H1 (cell line): ENCODE data around the gene SKAP1. TPM values are rescaled to one million over a fixed set of nuclear protein-coding genes. Genes with fewer than 3 reads are reported as not detected.

Experiments used
- CTCF ChIA-PET: fragments of 300-600 bp; sonication (Branson Sonifier 250); formaldehyde crosslinking; loops from one replicate; lab custom pipeline; 2021; ENCODE audit not compliant: partially characterized antibody; lab: Charles Lee
- POLR2A ChIA-PET: fragments of 300-600 bp; sonication (Branson Sonifier 250); formaldehyde crosslinking; loops from one replicate; lab custom pipeline; 2021; ENCODE audit warnings: inconsistent platforms; ENCODE audit not compliant: partially characterized antibody; lab: Charles Lee
- DNase-seq, 2 experiments: peaks; one replicate each; pipeline versions ENCODE4 v3.0.0 to v3.0.0-alpha.2; 2010 to 2022; ENCODE audit warnings: low spot score in 2 of 2, low read depth in 1 of 2, mixed read lengths in 1 of 2
- FAIRE-seq: peaks from 2 replicates; lab custom pipeline; 2011; peaks lifted over from hg19 to GRCh38; lab: Jason Lieb, UNC
- H2AFZ ChIP-seq: 2 replicates; pipeline ENCODE4 v1.8.1; 2012; ENCODE audit warnings: low read length, inconsistent platforms
- H2AK5ac ChIP-seq: 2 replicates; pipeline ENCODE4 v1.6.1; 2013; ENCODE audit warnings: low read depth, low read length
- H2BK120ac ChIP-seq: replicated peaks from 2 replicates; pipeline ENCODE3; 2013; ENCODE audit warnings: low read depth, low read length, inconsistent platforms
- H2BK12ac ChIP-seq: 2 replicates; pipeline ENCODE4 v1.6.1; 2013; ENCODE audit warnings: low read depth, low read length
- H2BK15ac ChIP-seq: 2 replicates; pipeline ENCODE4 v1.6.1; 2013; ENCODE audit warnings: low read length
- H2BK20ac ChIP-seq: 2 replicates; pipeline ENCODE4 v1.6.1; 2013; ENCODE audit warnings: low read length
- H2BK5ac ChIP-seq: 2 replicates; pipeline ENCODE4 v1.6.1; 2013; ENCODE audit warnings: low read depth, low read length
- H3K14ac ChIP-seq: 2 replicates; pipeline ENCODE4 v1.6.1; 2013; ENCODE audit warnings: inconsistent platforms; ENCODE audit not compliant: insufficient read length
- H3K18ac ChIP-seq: 2 replicates; pipeline ENCODE4 v1.6.1; 2013; ENCODE audit warnings: low read length; ENCODE audit errors: extremely low read depth
- H3K23ac ChIP-seq: 2 replicates; pipeline ENCODE4 v1.6.1; 2013; ENCODE audit warnings: inconsistent platforms; ENCODE audit not compliant: insufficient read length
- H3K23me2 ChIP-seq: 2 replicates; pipeline ENCODE4 v1.6.1; 2013; ENCODE audit warnings: low read depth, low read length
- H3K27ac ChIP-seq: 2 replicates; pipeline ENCODE4 v1.6.1; 2011; ENCODE audit warnings: low read depth, low read length, inconsistent platforms
- H3K27me3 ChIP-seq, 4 experiments: replicated peaks in 1 of 4; 1 replicate in 1 of 4; 2 replicates in 3 of 4; pipeline versions ENCODE4 v1.6.1 to v1.8.1; 2011 to 2013; ENCODE audit warnings: low read length in 3 of 4, mild to moderate bottlenecking in 3 of 4, inconsistent platforms in 2 of 4, mixed read lengths in 2 of 4, moderate library complexity in 1 of 4; ENCODE audit not compliant: control insufficient read depth in 3 of 4, insufficient read depth in 3 of 4; ENCODE audit errors: extremely low read depth in 1 of 4
- H3K36me3 ChIP-seq, 4 experiments: 2 replicates each; pipeline versions ENCODE4 v1.6.1 to v1.8.1; 2011 to 2013; ENCODE audit warnings: mild to moderate bottlenecking in 4 of 4, low read length in 3 of 4, moderate library complexity in 2 of 4, control low read depth in 1 of 4, inconsistent platforms in 1 of 4; ENCODE audit not compliant: insufficient read depth in 4 of 4, control insufficient read depth in 2 of 4
- H3K4ac ChIP-seq: replicated peaks from 2 replicates; pipeline ENCODE3; 2013; ENCODE audit warnings: low read length, low read depth, mixed read lengths, inconsistent platforms; ENCODE audit not compliant: insufficient read length
- H3K4me1 ChIP-seq, 4 experiments: replicated peaks in 1 of 4; 1 replicate in 1 of 4; 2 replicates in 3 of 4; pipeline versions ENCODE4 v1.6.1 to v1.8.1; 2011 to 2013; ENCODE audit warnings: low read length in 3 of 4, inconsistent platforms in 2 of 4, mixed read lengths in 1 of 4; ENCODE audit not compliant: insufficient read depth in 4 of 4, control insufficient read depth in 3 of 4
- H3K4me2 ChIP-seq, 2 experiments: 2 replicates each; pipeline versions ENCODE4 v1.6.1 to v1.8.1; 2011 to 2013; ENCODE audit warnings: low read depth in 2 of 2, low read length in 2 of 2, control low read depth in 1 of 2, inconsistent platforms in 1 of 2, mild to moderate bottlenecking in 1 of 2; ENCODE audit not compliant: insufficient read depth in 1 of 2
- H3K4me3 ChIP-seq, 4 experiments: fragments of 200-600, 300-600 bp in 1 of 4; sonication (generic), shearing (Covaris generic), sonication (Bioruptor Twin) in 1 of 4; 2 replicates each; pipeline versions ENCODE4 v1.5.1 to v1.8.1; 2011 to 2016; ENCODE audit warnings: low read length in 4 of 4, low read depth in 3 of 4, control low read depth in 2 of 4, inconsistent platforms in 2 of 4, mild to moderate bottlenecking in 2 of 4, mixed read lengths in 1 of 4, moderate library complexity in 1 of 4; ENCODE audit not compliant: insufficient read depth in 2 of 4; ENCODE audit errors: extremely low read depth in 1 of 4
- H3K56ac ChIP-seq: replicated peaks from 2 replicates; pipeline ENCODE3; 2013; ENCODE audit warnings: low read depth, mild to moderate bottlenecking, mixed read lengths, low read length, inconsistent platforms; ENCODE audit not compliant: insufficient read length
- H3K79me1 ChIP-seq: 2 replicates; pipeline ENCODE4 v1.6.1; 2013; ENCODE audit warnings: low read depth, low read length, control low read depth
- H3K79me2 ChIP-seq, 2 experiments: 2 replicates each; pipeline versions ENCODE4 v1.6.1 to v1.8.1; 2012 to 2013; ENCODE audit warnings: low read length in 2 of 2, mild to moderate bottlenecking in 2 of 2, inconsistent platforms in 1 of 2; ENCODE audit not compliant: insufficient read depth in 2 of 2, control insufficient read depth in 1 of 2
- H3K9ac ChIP-seq, 4 experiments: replicated peaks in 1 of 4; 1 replicate in 1 of 4; 2 replicates in 3 of 4; pipeline versions ENCODE4 v1.6.1 to v1.8.1; 2011 to 2013; ENCODE audit warnings: low read depth in 3 of 4, low read length in 3 of 4, control low read depth in 2 of 4, mild to moderate bottlenecking in 2 of 4, moderate library complexity in 2 of 4, inconsistent platforms in 1 of 4; ENCODE audit errors: extremely low read depth in 1 of 4
- H3K9me3 ChIP-seq, 2 experiments: 2 replicates each; pipeline versions ENCODE4 v1.6.1 to v1.8.1; 2012 to 2013; ENCODE audit warnings: mild to moderate bottlenecking in 2 of 2, moderate library complexity in 2 of 2, control low read depth in 1 of 2, inconsistent platforms in 1 of 2, low read depth in 1 of 2, low read length in 1 of 2, mixed read lengths in 1 of 2; ENCODE audit not compliant: insufficient read depth in 2 of 2
- H4K20me1 ChIP-seq, 2 experiments: replicated peaks in 1 of 2; 2 replicates each; pipeline versions ENCODE3 to v1.8.1; 2011 to 2013; ENCODE audit warnings: inconsistent platforms in 2 of 2, low read length in 2 of 2, mild to moderate bottlenecking in 1 of 2; ENCODE audit not compliant: insufficient read depth in 2 of 2, control insufficient read depth in 1 of 2
- H4K5ac ChIP-seq: 2 replicates; pipeline ENCODE4 v1.6.1; 2013; ENCODE audit warnings: low read length, low read depth, mixed read lengths, inconsistent platforms; ENCODE audit not compliant: insufficient read length
- H4K8ac ChIP-seq: 2 replicates; pipeline ENCODE4 v1.8.0; 2013; ENCODE audit warnings: mild to moderate bottlenecking, moderate library complexity, low read length, inconsistent platforms; ENCODE audit not compliant: insufficient read depth; ENCODE audit errors: extremely low read depth
- H4K91ac ChIP-seq: replicated peaks from 2 replicates; pipeline ENCODE3; 2013; ENCODE audit warnings: low read length, mixed read lengths, inconsistent platforms; ENCODE audit not compliant: insufficient read length
- GTF2F1 ChIP-seq: IDR thresholded peaks from 2 replicates; pipeline ENCODE4 v1.6.1; 2012; ENCODE audit warnings: low read depth, low read length, improper control_type of control experiment, borderline replicate concordance
- POLR2AphosphoS5 ChIP-seq: IDR thresholded peaks from 2 replicates; pipeline ENCODE4 v1.6.1; 2011; ENCODE audit warnings: low read depth, low read length
- RXRA ChIP-seq: IDR thresholded peaks from 2 replicates; pipeline ENCODE4 v1.6.1; 2011; ENCODE audit warnings: low read depth, mild to moderate bottlenecking, low read length, moderate library complexity; ENCODE audit not compliant: insufficient read depth
- SIX5 ChIP-seq: IDR thresholded peaks from 2 replicates; pipeline ENCODE4 v1.6.1; 2011; ENCODE audit warnings: mild to moderate bottlenecking, low read depth, low read length
- WGBS, 2 experiments: shearing (Covaris generic) in 1 of 2; methylation state at CpG; one replicate each; pipeline versions ENCODE4 v1.1.6 to v1.1.7; 2013 to 2015; ENCODE audit warnings: low lambda C conversion rate in 2 of 2, mixed read lengths in 2 of 2, inconsistent platforms in 1 of 2, low coverage in 1 of 2, missing lambda C conversion rate in 1 of 2; ENCODE audit not compliant: insufficient replicate concordance in 2 of 2, insufficient coverage in 1 of 2, insufficient read length in 1 of 2; ENCODE audit errors: extremely low coverage in 1 of 2, missing lambda C conversion rate in 1 of 2; 5-methylcytosine and 5-hydroxymethylcytosine counted together
- polyA plus RNA-seq, 7 experiments: library from polyadenylated mRNA; depleted of rRNA in 3 of 7; stranded (reverse) in 5 of 7; unstranded in 2 of 7; fragments of >200 nt in 5 of 7; fragments of 200-250 nt in 2 of 7; gene quantifications; 1 replicate in 5 of 7; 2 replicates in 1 of 7; 4 replicates in 1 of 7; pipeline versions ENCODE4 v1.2.1 to v1.2.3, GENCODE V29; 2011 to 2013; ENCODE audit warnings: missing spikeins in 2 of 7, mixed read lengths in 2 of 7
- total RNA-seq: library from RNA; stranded (reverse); fragmentation: NEBNext Ultra II Directional; extraction: Animal tissue kit (Norgen Biotek cat#: 25700); gene quantifications from 2 replicates; pipeline ENCODE4 v1.2.1, GENCODE V29; 2021

Gene SKAP1
- total and polyA plus RNA-seq, 2 of the 8 experiments (the other 6 are each of a cell fraction or from before 2014, with no cell fraction given), result not detected

DNA sequence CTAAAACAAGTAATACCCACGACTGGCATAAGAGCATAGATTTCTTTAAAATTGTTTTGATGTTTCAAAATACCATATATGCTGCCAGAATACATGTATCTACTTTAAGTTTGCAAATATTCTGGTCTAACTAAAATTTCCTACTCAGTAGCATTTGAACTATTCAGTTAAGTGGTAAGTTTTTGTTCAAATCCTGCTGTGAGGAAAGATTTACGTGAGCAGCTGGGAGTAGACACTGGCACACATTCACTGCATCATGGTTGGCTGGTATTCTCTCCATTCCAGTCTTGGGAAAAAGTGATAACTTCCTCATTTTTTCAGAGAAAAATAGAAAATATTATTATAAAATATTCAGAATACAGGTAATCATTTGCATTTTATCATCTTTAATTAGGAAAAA, 133.6 kb downstream of the SKAP1 start:
- H3K27ac ChIP-seq, result no peak overlapping the region
- no peaks in the 10 kb centered on the region for H3K79me1 ChIP-seq
- ChIA-PET POLR2A (no interaction called here), CTCF (no interaction called here)
- WGBS, 2 experiments, result 91% methylated on average over 2 of the region's 2 CpGs; no CpG with 5 or more reads in 1 of the 2 experiments
- no peaks in the 10 kb centered on the region for H3K36me3 ChIP-seq
- H3K4ac ChIP-seq, result no peak overlapping the region
- H2BK12ac ChIP-seq, result no peak overlapping the region
- no peaks in the 10 kb centered on the region for H3K79me2 ChIP-seq
- H2AFZ ChIP-seq, result no peak overlapping the region
- H2AK5ac ChIP-seq, result no peak overlapping the region
- no peak overlapping the region for H2BK15ac ChIP-seq
- H3K4me2 ChIP-seq, result no peak overlapping the region
- no peak overlapping the region for H2BK5ac ChIP-seq
- no peak overlapping the region for H2BK20ac ChIP-seq
- H3K4me3 ChIP-seq, result no peak overlapping the region
- H3K56ac ChIP-seq, result no peak overlapping the region
- no peaks in the 10 kb centered on the region for H3K4me1 ChIP-seq
- H3K9me3 ChIP-seq, result no peaks in the 10 kb centered on the region
- no peak overlapping the region for H4K91ac ChIP-seq
- H4K5ac ChIP-seq, result no peak overlapping the region
- TF ChIP-seq RXRA (no peak), POLR2AphosphoS5 (no peak), GTF2F1 (no peak), SIX5 (no peak)
- DNase-seq (no peak), FAIRE-seq (no peak)
- H3K18ac ChIP-seq, result no peak overlapping the region
- no peak overlapping the region for H3K14ac ChIP-seq
- H3K9ac ChIP-seq, result no peak overlapping the region
- H4K8ac ChIP-seq, result no peak overlapping the region
- no peaks in the 10 kb centered on the region; a peak in 1 of 7 replicates for H3K27me3 ChIP-seq
- no peaks in the 10 kb centered on the region for H3K23me2 ChIP-seq
- H4K20me1 ChIP-seq, result no peaks in the 10 kb centered on the region
- no peak overlapping the region for H2BK120ac ChIP-seq
- no peak overlapping the region for H3K23ac ChIP-seq
